Smooth muscle cell (in vitro differentiated cells): Measurements from ENCODE around the gene IL18R1. TPM values are rescaled to one million over a fixed set of nuclear protein-coding genes. Genes with fewer than 3 reads are reported as not detected.

Source experiments
- DNase-seq: peaks from one replicate; lab custom pipeline; 2025; ENCODE audit not compliant: unreplicated experiment; lab: John Stamatoyannopoulos, UW
- H2AFZ ChIP-seq: fragments of 200-600 bp; sonication (generic); 2 replicates; pipeline ENCODE4 v1.6.0; 2016; ENCODE audit warnings: antibody characterized with exemption, low read depth, mild to moderate bottlenecking
- H3F3A ChIP-seq: fragments of 200-600 bp; sonication (generic); 2 replicates; pipeline ENCODE4 v1.6.0; 2017; ENCODE audit warnings: antibody characterized with exemption, low read depth
- H3K27ac ChIP-seq: fragments of 200-600 bp; sonication (generic); 2 replicates; pipeline ENCODE4 v1.5.1; 2016; ENCODE audit warnings: low read depth, mild to moderate bottlenecking
- H3K27me3 ChIP-seq: fragments of 200-600 bp; sonication (generic); 2 replicates; pipeline ENCODE4 v1.6.1; 2016; ENCODE audit warnings: low read depth, mild to moderate bottlenecking
- H3K36me3 ChIP-seq: fragments of 200-600 bp; sonication (generic); 2 replicates; pipeline ENCODE4 v1.5.1; 2016; ENCODE audit warnings: low read depth
- H3K4me1 ChIP-seq: fragments of 200-600 bp; sonication (generic); 2 replicates; pipeline ENCODE4 v1.5.1; 2016; ENCODE audit warnings: low read depth
- H3K4me2 ChIP-seq: fragments of 200-600 bp; sonication (generic); 2 replicates; pipeline ENCODE4 v1.6.0; 2016; ENCODE audit warnings: mild to moderate bottlenecking
- H3K4me3 ChIP-seq: fragments of 200-600 bp; sonication (generic); 2 replicates; pipeline ENCODE4 v1.5.1; 2016; ENCODE audit warnings: mild to moderate bottlenecking
- H3K79me2 ChIP-seq: fragments of 200-600 bp; sonication (generic); 2 replicates; pipeline ENCODE4 v1.6.0; 2016; ENCODE audit warnings: low read depth, mild to moderate bottlenecking
- H3K9ac ChIP-seq: fragments of 200-600 bp; sonication (generic); 2 replicates; pipeline ENCODE4 v1.6.0; 2016; ENCODE audit warnings: low read depth
- H3K9me3 ChIP-seq: fragments of 200-600 bp; sonication (generic); replicated peaks from 2 replicates; pipeline ENCODE4 v1.5.1; 2016; ENCODE audit warnings: low read depth
- H4K20me1 ChIP-seq: fragments of 200-600 bp; sonication (generic); 2 replicates; pipeline ENCODE4 v1.6.0; 2016; ENCODE audit warnings: low read depth
- CTCF ChIP-seq: fragments of 200-600 bp; sonication (generic); IDR thresholded peaks from 2 replicates; pipeline ENCODE4 v1.5.1; 2017; ENCODE audit warnings: borderline replicate concordance, mild to moderate bottlenecking, antibody characterized with exemption; ENCODE audit not compliant: insufficient read depth, poor library complexity, severe bottlenecking
- WGBS: methylation state at CpG from one replicate; pipeline ENCODE4 v1.1.7; 2016; ENCODE audit warnings: low lambda C conversion rate; 5-methylcytosine and 5-hydroxymethylcytosine counted together
- polyA plus RNA-seq: library from polyadenylated mRNA; unstranded; fragments of >200 nt; fragmentation: Nextera tagmentation; extraction: Ambion mirVana; gene quantifications from 2 replicates; pipeline ENCODE4 v1.2.1, GENCODE V29; 2016
- total RNA-seq: library from RNA; depleted of rRNA; stranded (reverse); fragments of >200 nt; gene quantifications from 2 replicates; pipeline ENCODE4 v1.2.3, GENCODE V29; 2014

The IL18R1 gene
- total and polyA plus RNA-seq, 2 experiments from 2014 or later = 2.2 to 2.5 TPM

DNA sequence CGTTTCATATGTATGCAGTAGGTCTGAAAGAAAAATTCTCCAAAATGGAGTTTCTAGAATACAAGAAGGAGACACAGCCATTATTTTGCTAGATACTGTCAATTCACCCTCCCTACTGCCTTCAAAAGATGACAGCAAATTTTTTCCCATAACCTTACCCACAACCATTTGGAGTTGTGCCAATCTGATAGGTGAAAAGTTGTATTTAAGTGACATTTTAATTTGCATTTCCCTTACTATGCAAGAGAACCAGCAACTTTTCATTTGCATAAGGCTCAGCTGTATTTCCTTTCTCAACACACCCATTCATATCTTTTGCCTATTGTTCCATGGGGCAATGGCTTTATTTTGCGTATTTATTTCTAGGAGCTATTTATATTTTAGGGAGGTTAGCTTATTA lies 36.0 kb downstream of the IL18R1 start:
- H3K36me3 ChIP-seq = no peaks in the 10 kb centered on the region
- no peaks in the 10 kb centered on the region for H3K79me2 ChIP-seq
- H4K20me1 ChIP-seq = no peaks in the 10 kb centered on the region
- H3K4me3 ChIP-seq = no peak overlapping the region
- no peak overlapping the region for H3K9ac ChIP-seq
- no peaks in the 10 kb centered on the region for H3K27me3 ChIP-seq
- no peak for TF ChIP-seq CTCF
- H2AFZ ChIP-seq = no peak overlapping the region
- H3K4me1 ChIP-seq = no peaks in the 10 kb centered on the region
- H3K9me3 ChIP-seq = no peaks in the 10 kb centered on the region
- no peak overlapping the region for H3K4me2 ChIP-seq
- no peak overlapping the region for H3K27ac ChIP-seq
- DNase-seq = no peak
- WGBS = 96% methylated on average over 2 of the region's 2 CpGs
- H3F3A ChIP-seq = no peaks in the 10 kb centered on the region

GRCh38 chr2:102392096-102392495 lies 36.5 kb downstream of the IL18R1 start:
- Histone ChIP-seq H3K4me3 (no peak overlapping the region), H3K4me1 (no peaks in the 10 kb centered on the region), H3K27ac (no peak overlapping the region), H2AFZ (no peak overlapping the region), H4K20me1 (no peaks in the 10 kb centered on the region), H3K27me3 (no peaks in the 10 kb centered on the region), H3K36me3 (no peaks in the 10 kb centered on the region), H3K9me3 (no peaks in the 10 kb centered on the region), H3K9ac (no peak overlapping the region), H3F3A (no peaks in the 10 kb centered on the region), H3K79me2 (no peaks in the 10 kb centered on the region), H3K4me2 (no peak overlapping the region)
- DNase-seq = no peak
- WGBS = 94% methylated on average over 3 of the region's 3 CpGs
- TF ChIP-seq CTCF = no peak

- H3K4me3 ChIP-seq = no peak overlapping the region
- DNase-seq = no peak
- H3K79me2 ChIP-seq = no peaks in the 10 kb centered on the region
- no peaks in the 10 kb centered on the region for H3K27me3 ChIP-seq
- WGBS = 81% methylated on average over 1 of the region's 1 CpG
- H4K20me1 ChIP-seq = no peaks in the 10 kb centered on the region
- H3K36me3 ChIP-seq = no peaks in the 10 kb centered on the region
- no peak for TF ChIP-seq CTCF
- H3K9ac ChIP-seq = no peak overlapping the region
- no peaks in the 10 kb centered on the region for H3K9me3 ChIP-seq
- no peak overlapping the region for H3K27ac ChIP-seq
- no peak overlapping the region for H2AFZ ChIP-seq
- no peaks in the 10 kb centered on the region for H3F3A ChIP-seq
- no peaks in the 10 kb centered on the region for H3K4me1 ChIP-seq
- no peak overlapping the region for H3K4me2 ChIP-seq
Measured at GRCh38 chr2:102392942-102393341, 37.3 kb downstream of the IL18R1 start.

GRCh38 chr2:102396012-102396411 lies 40.4 kb downstream of the IL18R1 start:
- no peak for TF ChIP-seq CTCF
- no peaks in the 10 kb centered on the region for H3K4me1 ChIP-seq
- H2AFZ ChIP-seq = no peak overlapping the region
- no peak overlapping the region for H3K4me3 ChIP-seq
- no peaks in the 10 kb centered on the region for H3F3A ChIP-seq
- no peaks in the 10 kb centered on the region for H3K9me3 ChIP-seq
- H3K79me2 ChIP-seq = no peaks in the 10 kb centered on the region
- no peaks in the 10 kb centered on the region for H3K36me3 ChIP-seq
- H4K20me1 ChIP-seq = no peaks in the 10 kb centered on the region
- no peaks in the 10 kb centered on the region for H3K27me3 ChIP-seq
- H3K27ac ChIP-seq = no peak overlapping the region
- no peak overlapping the region for H3K9ac ChIP-seq
- H3K4me2 ChIP-seq = no peak overlapping the region
- 91% methylated on average over 2 of the region's 2 CpGs for WGBS
- no peak for DNase-seq
